H1 (cell line): ENCODE data around the gene ZMYM3. TPM values are rescaled to one million over a fixed set of nuclear protein-coding genes. Genes with fewer than 3 reads are reported as not detected.
A peak's percentile ranks its signal among the peaks of the same experiment; 100 is the strongest.

Experiments
- CTCF ChIA-PET: fragments of 300-600 bp; sonication (Branson Sonifier 250); formaldehyde crosslinking; loops from one replicate; lab custom pipeline; 2021; ENCODE audit not compliant: partially characterized antibody; lab: Charles Lee
- POLR2A ChIA-PET: fragments of 300-600 bp; sonication (Branson Sonifier 250); formaldehyde crosslinking; loops from one replicate; lab custom pipeline; 2021; ENCODE audit warnings: inconsistent platforms; ENCODE audit not compliant: partially characterized antibody; lab: Charles Lee
- DNase-seq, 2 experiments: peaks; one replicate each; pipeline versions ENCODE4 v3.0.0 to v3.0.0-alpha.2; 2010 to 2022; ENCODE audit warnings: low spot score in 2 of 2, low read depth in 1 of 2, mixed read lengths in 1 of 2
- FAIRE-seq: peaks from 2 replicates; lab custom pipeline; 2011; peaks lifted over from hg19 to GRCh38; lab: Jason Lieb, UNC
- H2AFZ ChIP-seq: 2 replicates; pipeline ENCODE4 v1.8.1; 2012; ENCODE audit warnings: low read length, inconsistent platforms
- H2AK5ac ChIP-seq: 2 replicates; pipeline ENCODE4 v1.6.1; 2013; ENCODE audit warnings: low read depth, low read length
- H2BK120ac ChIP-seq: replicated peaks from 2 replicates; pipeline ENCODE3; 2013; ENCODE audit warnings: low read depth, low read length, inconsistent platforms
- H2BK12ac ChIP-seq: 2 replicates; pipeline ENCODE4 v1.6.1; 2013; ENCODE audit warnings: low read depth, low read length
- H2BK15ac ChIP-seq: 2 replicates; pipeline ENCODE4 v1.6.1; 2013; ENCODE audit warnings: low read length
- H2BK20ac ChIP-seq: 2 replicates; pipeline ENCODE4 v1.6.1; 2013; ENCODE audit warnings: low read length
- H2BK5ac ChIP-seq: 2 replicates; pipeline ENCODE4 v1.6.1; 2013; ENCODE audit warnings: low read depth, low read length
- H3K14ac ChIP-seq: 2 replicates; pipeline ENCODE4 v1.6.1; 2013; ENCODE audit warnings: inconsistent platforms; ENCODE audit not compliant: insufficient read length
- H3K18ac ChIP-seq: 2 replicates; pipeline ENCODE4 v1.6.1; 2013; ENCODE audit warnings: low read length; ENCODE audit errors: extremely low read depth
- H3K23ac ChIP-seq: 2 replicates; pipeline ENCODE4 v1.6.1; 2013; ENCODE audit warnings: inconsistent platforms; ENCODE audit not compliant: insufficient read length
- H3K23me2 ChIP-seq: 2 replicates; pipeline ENCODE4 v1.6.1; 2013; ENCODE audit warnings: low read depth, low read length
- H3K27ac ChIP-seq: 2 replicates; pipeline ENCODE4 v1.6.1; 2011; ENCODE audit warnings: low read depth, low read length, inconsistent platforms
- H3K27me3 ChIP-seq, 4 experiments: replicated peaks in 1 of 4; 1 replicate in 1 of 4; 2 replicates in 3 of 4; pipeline versions ENCODE4 v1.6.1 to v1.8.1; 2011 to 2013; ENCODE audit warnings: low read length in 3 of 4, mild to moderate bottlenecking in 3 of 4, inconsistent platforms in 2 of 4, mixed read lengths in 2 of 4, moderate library complexity in 1 of 4; ENCODE audit not compliant: control insufficient read depth in 3 of 4, insufficient read depth in 3 of 4; ENCODE audit errors: extremely low read depth in 1 of 4
- H3K36me3 ChIP-seq, 4 experiments: 2 replicates each; pipeline versions ENCODE4 v1.6.1 to v1.8.1; 2011 to 2013; ENCODE audit warnings: mild to moderate bottlenecking in 4 of 4, low read length in 3 of 4, moderate library complexity in 2 of 4, control low read depth in 1 of 4, inconsistent platforms in 1 of 4; ENCODE audit not compliant: insufficient read depth in 4 of 4, control insufficient read depth in 2 of 4
- H3K4ac ChIP-seq: replicated peaks from 2 replicates; pipeline ENCODE3; 2013; ENCODE audit warnings: low read length, low read depth, mixed read lengths, inconsistent platforms; ENCODE audit not compliant: insufficient read length
- H3K4me1 ChIP-seq, 4 experiments: replicated peaks in 1 of 4; 1 replicate in 1 of 4; 2 replicates in 3 of 4; pipeline versions ENCODE4 v1.6.1 to v1.8.1; 2011 to 2013; ENCODE audit warnings: low read length in 3 of 4, inconsistent platforms in 2 of 4, mixed read lengths in 1 of 4; ENCODE audit not compliant: insufficient read depth in 4 of 4, control insufficient read depth in 3 of 4
- H3K4me2 ChIP-seq, 2 experiments: 2 replicates each; pipeline versions ENCODE4 v1.6.1 to v1.8.1; 2011 to 2013; ENCODE audit warnings: low read depth in 2 of 2, low read length in 2 of 2, control low read depth in 1 of 2, inconsistent platforms in 1 of 2, mild to moderate bottlenecking in 1 of 2; ENCODE audit not compliant: insufficient read depth in 1 of 2
- H3K4me3 ChIP-seq, 4 experiments: fragments of 200-600, 300-600 bp in 1 of 4; sonication (generic), shearing (Covaris generic), sonication (Bioruptor Twin) in 1 of 4; 2 replicates each; pipeline versions ENCODE4 v1.5.1 to v1.8.1; 2011 to 2016; ENCODE audit warnings: low read length in 4 of 4, low read depth in 3 of 4, control low read depth in 2 of 4, inconsistent platforms in 2 of 4, mild to moderate bottlenecking in 2 of 4, mixed read lengths in 1 of 4, moderate library complexity in 1 of 4; ENCODE audit not compliant: insufficient read depth in 2 of 4; ENCODE audit errors: extremely low read depth in 1 of 4
- H3K56ac ChIP-seq: replicated peaks from 2 replicates; pipeline ENCODE3; 2013; ENCODE audit warnings: low read depth, mild to moderate bottlenecking, mixed read lengths, low read length, inconsistent platforms; ENCODE audit not compliant: insufficient read length
- H3K79me1 ChIP-seq: 2 replicates; pipeline ENCODE4 v1.6.1; 2013; ENCODE audit warnings: low read depth, low read length, control low read depth
- H3K79me2 ChIP-seq, 2 experiments: 2 replicates each; pipeline versions ENCODE4 v1.6.1 to v1.8.1; 2012 to 2013; ENCODE audit warnings: low read length in 2 of 2, mild to moderate bottlenecking in 2 of 2, inconsistent platforms in 1 of 2; ENCODE audit not compliant: insufficient read depth in 2 of 2, control insufficient read depth in 1 of 2
- H3K9ac ChIP-seq, 4 experiments: replicated peaks in 1 of 4; 1 replicate in 1 of 4; 2 replicates in 3 of 4; pipeline versions ENCODE4 v1.6.1 to v1.8.1; 2011 to 2013; ENCODE audit warnings: low read depth in 3 of 4, low read length in 3 of 4, control low read depth in 2 of 4, mild to moderate bottlenecking in 2 of 4, moderate library complexity in 2 of 4, inconsistent platforms in 1 of 4; ENCODE audit errors: extremely low read depth in 1 of 4
- H3K9me3 ChIP-seq, 2 experiments: 2 replicates each; pipeline versions ENCODE4 v1.6.1 to v1.8.1; 2012 to 2013; ENCODE audit warnings: mild to moderate bottlenecking in 2 of 2, moderate library complexity in 2 of 2, control low read depth in 1 of 2, inconsistent platforms in 1 of 2, low read depth in 1 of 2, low read length in 1 of 2, mixed read lengths in 1 of 2; ENCODE audit not compliant: insufficient read depth in 2 of 2
- H4K20me1 ChIP-seq, 2 experiments: replicated peaks in 1 of 2; 2 replicates each; pipeline versions ENCODE3 to v1.8.1; 2011 to 2013; ENCODE audit warnings: inconsistent platforms in 2 of 2, low read length in 2 of 2, mild to moderate bottlenecking in 1 of 2; ENCODE audit not compliant: insufficient read depth in 2 of 2, control insufficient read depth in 1 of 2
- H4K5ac ChIP-seq: 2 replicates; pipeline ENCODE4 v1.6.1; 2013; ENCODE audit warnings: low read length, low read depth, mixed read lengths, inconsistent platforms; ENCODE audit not compliant: insufficient read length
- H4K8ac ChIP-seq: 2 replicates; pipeline ENCODE4 v1.8.0; 2013; ENCODE audit warnings: mild to moderate bottlenecking, moderate library complexity, low read length, inconsistent platforms; ENCODE audit not compliant: insufficient read depth; ENCODE audit errors: extremely low read depth
- H4K91ac ChIP-seq: replicated peaks from 2 replicates; pipeline ENCODE3; 2013; ENCODE audit warnings: low read length, mixed read lengths, inconsistent platforms; ENCODE audit not compliant: insufficient read length
- GABPA ChIP-seq: IDR thresholded peaks from 2 replicates; pipeline ENCODE4 v1.6.1; 2011; ENCODE audit warnings: mild to moderate bottlenecking, low read length, moderate library complexity, borderline replicate concordance; ENCODE audit not compliant: insufficient read depth
- GTF2F1 ChIP-seq: IDR thresholded peaks from 2 replicates; pipeline ENCODE4 v1.6.1; 2012; ENCODE audit warnings: low read depth, low read length, improper control_type of control experiment, borderline replicate concordance
- SAP30 ChIP-seq: fragments of 300-600 bp; sonication (generic); IDR thresholded peaks from 2 replicates; pipeline ENCODE4 v1.7.1; 2012; ENCODE audit warnings: low read length, moderate library complexity, mild to moderate bottlenecking, inconsistent platforms; ENCODE audit not compliant: insufficient read depth, insufficient replicate concordance
- TBP ChIP-seq: IDR thresholded peaks from 2 replicates; pipeline ENCODE4 v1.6.1; 2011; ENCODE audit warnings: low read depth, low read length, improper control_type of control experiment
- WGBS, 2 experiments: shearing (Covaris generic) in 1 of 2; methylation state at CpG; one replicate each; pipeline versions ENCODE4 v1.1.6 to v1.1.7; 2013 to 2015; ENCODE audit warnings: low lambda C conversion rate in 2 of 2, mixed read lengths in 2 of 2, inconsistent platforms in 1 of 2, low coverage in 1 of 2, missing lambda C conversion rate in 1 of 2; ENCODE audit not compliant: insufficient replicate concordance in 2 of 2, insufficient coverage in 1 of 2, insufficient read length in 1 of 2; ENCODE audit errors: extremely low coverage in 1 of 2, missing lambda C conversion rate in 1 of 2; 5-methylcytosine and 5-hydroxymethylcytosine counted together
- polyA plus RNA-seq, 7 experiments: library from polyadenylated mRNA; depleted of rRNA in 3 of 7; stranded (reverse) in 5 of 7; unstranded in 2 of 7; fragments of >200 nt in 5 of 7; fragments of 200-250 nt in 2 of 7; gene quantifications; 1 replicate in 5 of 7; 2 replicates in 1 of 7; 4 replicates in 1 of 7; pipeline versions ENCODE4 v1.2.1 to v1.2.3, GENCODE V29; 2011 to 2013; ENCODE audit warnings: missing spikeins in 2 of 7, mixed read lengths in 2 of 7
- total RNA-seq: library from RNA; stranded (reverse); fragmentation: NEBNext Ultra II Directional; extraction: Animal tissue kit (Norgen Biotek cat#: 25700); gene quantifications from 2 replicates; pipeline ENCODE4 v1.2.1, GENCODE V29; 2021

ZMYM3 gene
- total and polyA plus RNA-seq, 2 of the 8 experiments (the other 6 are each of a cell fraction or from before 2014, with no cell fraction given), result 56.7 to 82.0 TPM

- FAIRE-seq, result no peak
- H3K18ac ChIP-seq, result no peak overlapping the region
- H3K27ac ChIP-seq, result no peak overlapping the region
- TF ChIP-seq TBP (no peak), SAP30 (no peak), GABPA (no peak), GTF2F1 (no peak)
Measured at GRCh38 chrX:71224098-71224708, 29.7 kb downstream of the ZMYM3 start.

More at GRCh38 chrX:71224098-71224708, 29.7 kb downstream of the ZMYM3 start:
- Histone ChIP-seq H3K79me2 (no peaks in the 10 kb centered on the region), H2BK120ac (no peak overlapping the region), H2BK12ac (no peak overlapping the region), H3K79me1 (no peaks in the 10 kb centered on the region), H4K8ac (peak overlapping the region; percentile 62), H3K23ac (no peak overlapping the region), H3K36me3 (no peaks in the 10 kb centered on the region), H3K4me1 (peaks cover 3 to 8% (median 6%) of the 10 kb centered on the region in 4 experiments), H3K9me3 (no peaks in the 10 kb centered on the region), H4K5ac (no peak overlapping the region), H3K4me3 (no peak overlapping the region), H2AK5ac (no peak overlapping the region), H2BK20ac (no peak overlapping the region), H3K27me3 (no peaks in the 10 kb centered on the region), H3K9ac (no peak overlapping the region), H3K4me2 (no peak overlapping the region), H2BK5ac (no peak overlapping the region), H3K14ac (no peak overlapping the region), H4K20me1 (no peaks in the 10 kb centered on the region), H2AFZ (0 out of 2 replicates have a peak overlapping the region, but pooled peaks have one; percentile 32), H3K56ac (no peak overlapping the region), H4K91ac (no peak overlapping the region), H3K4ac (no peak overlapping the region), H2BK15ac (no peak overlapping the region), H3K23me2 (no peaks in the 10 kb centered on the region)
- WGBS, 2 experiments, result 91% methylated on average over 7 of the region's 32 CpGs; no CpG with 5 or more reads in 1 of the 2 experiments
- ChIA-PET POLR2A (interaction anchor here (1.0 to 2.3 kb wide), 4 partner anchors 11 to 157 kb away, joined by 3 to 5 read pairs (median 4); no protein-coding TSS in a partner anchor), CTCF (no interaction called here)
- DNase-seq, result no peak
